Caco-2 (cell line): ENCODE data around the gene KLHL22. TPM values are rescaled to one million over a fixed set of nuclear protein-coding genes. Genes with fewer than 3 reads are reported as not detected.

Experiments used
- BruUV-seq: library from RNA; stranded (reverse); fragments of 400-500 nt; replicated peaks from 2 replicates; lab custom pipeline; 2021; lab: Mats Ljungman, UMichigan
- CTCF ChIA-PET: fragments of 300-600 bp; sonication (Branson Sonifier 250); formaldehyde crosslinking; loops from one replicate; lab custom pipeline; 2022; ENCODE audit warnings: antibody characterized with exemption; lab: Charles Lee
- POLR2A ChIA-PET: fragments of 300-600 bp; sonication (Branson Sonifier 250); formaldehyde crosslinking; loops from one replicate; lab custom pipeline; 2022; ENCODE audit warnings: antibody characterized with exemption; lab: Charles Lee
- DNase-seq, 2 experiments: peaks; one replicate each; pipeline versions ENCODE4 v3.0.0 to v3.0.0-alpha.2; 2020 to 2022
- H3K27me3 ChIP-seq: replicated peaks from 2 replicates; pipeline ENCODE4 v1.6.0; 2011; ENCODE audit warnings: low read length; ENCODE audit not compliant: control insufficient read depth, insufficient read depth
- H3K36me3 ChIP-seq: 2 replicates; pipeline ENCODE4 v1.5.1; 2011; ENCODE audit warnings: low read length; ENCODE audit not compliant: control insufficient read depth, insufficient read depth
- H3K4me1 ChIP-seq: fragments of 250-450 bp; sonication (Bioruptor Pico); 2 replicates; pipeline ENCODE4 v1.5.1; 2020; ENCODE audit warnings: mild to moderate bottlenecking
- H3K4me3 ChIP-seq: 2 replicates; pipeline ENCODE4 v1.5.1; 2011; ENCODE audit warnings: low read depth, mild to moderate bottlenecking, control low read depth, low read length
- H3K9me3 ChIP-seq: fragments of 250-450 bp; sonication (Bioruptor Pico); 2 replicates; pipeline ENCODE4 v1.5.1; 2020; ENCODE audit warnings: mild to moderate bottlenecking, moderate library complexity
- H3K27ac Mint-ChIP-seq: one replicate; pipeline ENCODE4 v1.8.0; 2022; ENCODE audit warnings: mixed read lengths; ENCODE audit not compliant: unreplicated experiment
- H3K27me3 Mint-ChIP-seq: one replicate; pipeline ENCODE4 v1.8.0; 2022; ENCODE audit warnings: mixed read lengths; ENCODE audit not compliant: insufficient read depth, unreplicated experiment
- H3K36me3 Mint-ChIP-seq: one replicate; pipeline ENCODE4 v1.8.0; 2022; ENCODE audit warnings: mild to moderate bottlenecking, mixed read lengths; ENCODE audit not compliant: insufficient read depth, unreplicated experiment
- H3K4me1 Mint-ChIP-seq: one replicate; pipeline ENCODE4 v1.8.0; 2022; ENCODE audit warnings: low read depth, mixed read lengths; ENCODE audit not compliant: unreplicated experiment
- H3K4me3 Mint-ChIP-seq: one replicate; pipeline ENCODE4 v1.8.0; 2022; ENCODE audit warnings: mild to moderate bottlenecking, moderate library complexity, mixed read lengths; ENCODE audit not compliant: unreplicated experiment
- H3K9me3 Mint-ChIP-seq: one replicate; pipeline ENCODE4 v1.8.0; 2022; ENCODE audit warnings: mixed read lengths; ENCODE audit not compliant: unreplicated experiment
- CTCF ChIP-seq, 2 experiments: fragments of 200-600 bp in 1 of 2; IDR thresholded peaks; 1 replicate in 1 of 2; 2 replicates in 1 of 2; pipeline versions ENCODE4 v1.5.1 to v1.8.0; 2011 to 2022; ENCODE audit warnings: antibody characterized with exemption in 1 of 2, control low read depth in 1 of 2, inconsistent platforms in 1 of 2, low read depth in 1 of 2, low read length in 1 of 2, mild to moderate bottlenecking in 1 of 2, moderate library complexity in 1 of 2; ENCODE audit not compliant: insufficient read depth in 1 of 2, severe bottlenecking in 1 of 2, unreplicated experiment in 1 of 2
- intact Hi-C: fragments of 100-400 bp; cut with micrococcal nuclease; formaldehyde crosslinking; loops from one replicate; pipeline ENCODE4 v1.10.0; 2022; ENCODE audit not compliant: unreplicated experiment
- total RNA-seq: library from RNA; stranded (reverse); gene quantifications from 2 replicates; pipeline ENCODE4 v1.2.3, GENCODE V29; 2022

The KLHL22 gene
- total RNA-seq, 1 experiment from 2014 or later, result 24.4 TPM

- peaks cover 26% of the 10 kb centered on the region for H3K4me1 Mint-ChIP-seq
- TF ChIP-seq CTCF (IDR thresholded peaks at IDR 0.05; ENCODE audit: insufficient read depth in 1 of 2, low read depth in 1 of 2, low read length in 1 of 2, severe bottlenecking in 1 of 2, unreplicated experiment in 1 of 2), result no peak
- peaks cover 61% of the 10 kb centered on the region for H3K36me3 Mint-ChIP-seq
- Histone ChIP-seq H3K27me3 (no peaks in the 10 kb centered on the region), H3K4me1 (peaks cover 28% of the 10 kb centered on the region), H3K36me3 (peaks cover 8% of the 10 kb centered on the region), H3K9me3 (no peaks in the 10 kb centered on the region), H3K4me3 (no peak overlapping the region)
- no peak for DNase-seq
- BruUV-seq, result no TSS peak
- H3K27me3 Mint-ChIP-seq, result no peaks in the 10 kb centered on the region
- no peaks in the 10 kb centered on the region for H3K9me3 Mint-ChIP-seq
- ChIA-PET CTCF (interaction anchor here (0.6 kb wide), 1 partner anchor 236 kb away, joined by 3 read pairs; no protein-coding TSS in a partner anchor), POLR2A (interaction anchor here (1.3 kb wide), 1 partner anchor 19 kb away, joined by 5 read pairs; the partner anchor contains the start of gene MED15)
- intact Hi-C loops, result no loop called here
- H3K4me3 Mint-ChIP-seq, result no peak overlapping the region
- H3K27ac Mint-ChIP-seq, result peak overlapping the region; percentile 34
Observed at GRCh38 chr22:20526628-20527355, 31.2 kb upstream of the KLHL22 start.

- H3K27me3 ChIP-seq, result no peaks in the 10 kb centered on the region
- CTCF ChIA-PET, result interaction anchor here (0.6 kb wide), 1 partner anchor 236 kb away, joined by 3 read pairs; no protein-coding TSS in a partner anchor
- H3K4me3 ChIP-seq, result no peak overlapping the region
- no peaks in the 10 kb centered on the region for H3K9me3 Mint-ChIP-seq
- POLR2A ChIA-PET, result interaction anchor here (1.3 kb wide), 1 partner anchor 18 kb away, joined by 5 read pairs; the partner anchor contains the start of gene MED15
- no peaks in the 10 kb centered on the region for H3K9me3 ChIP-seq
- TF ChIP-seq CTCF (IDR thresholded peaks at IDR 0.05; ENCODE audit: insufficient read depth in 1 of 2, low read depth in 1 of 2, low read length in 1 of 2, severe bottlenecking in 1 of 2, unreplicated experiment in 1 of 2), result no peak
- H3K36me3 ChIP-seq, result peaks cover 8% of the 10 kb centered on the region
- peaks cover 23% of the 10 kb centered on the region for H3K4me1 ChIP-seq
- H3K36me3 Mint-ChIP-seq, result peaks cover 61% of the 10 kb centered on the region
- no peak overlapping the region for H3K4me3 Mint-ChIP-seq
- H3K27ac Mint-ChIP-seq, result peak overlapping the region; percentile 34
- no peak for DNase-seq
- H3K4me1 Mint-ChIP-seq, result peaks cover 26% of the 10 kb centered on the region
- BruUV-seq, result no TSS peak
- intact Hi-C loops, result no loop called here
- H3K27me3 Mint-ChIP-seq, result no peaks in the 10 kb centered on the region
Observed at GRCh38 chr22:20526305-20526627, 30.7 kb upstream of the KLHL22 start.

- no peak for TF ChIP-seq CTCF (IDR thresholded peaks at IDR 0.05; ENCODE audit: insufficient read depth in 1 of 2, low read depth in 1 of 2, low read length in 1 of 2, severe bottlenecking in 1 of 2, unreplicated experiment in 1 of 2)
- H3K4me1 ChIP-seq, result peaks cover 13% of the 10 kb centered on the region
- no peaks in the 10 kb centered on the region for H3K27me3 Mint-ChIP-seq
Observed at GRCh38 chr22:20525048-20525447, 29.5 kb upstream of the KLHL22 start.

More at GRCh38 chr22:20525048-20525447, 29.5 kb upstream of the KLHL22 start:
- DNase-seq, result no peak
- no TSS peak for BruUV-seq
- Mint-ChIP-seq H3K9me3 (no peaks in the 10 kb centered on the region), H3K36me3 (peaks cover 67% of the 10 kb centered on the region), H3K27ac (no peak overlapping the region), H3K4me1 (peaks cover 22% of the 10 kb centered on the region), H3K4me3 (no peak overlapping the region)
- Histone ChIP-seq H3K36me3 (peaks cover 8% of the 10 kb centered on the region), H3K4me3 (no peak overlapping the region), H3K9me3 (no peaks in the 10 kb centered on the region), H3K27me3 (no peaks in the 10 kb centered on the region)
- ChIA-PET POLR2A (no interaction called here), CTCF (interaction anchor here (0.9 kb wide), 1 partner anchor 107 kb away, joined by 3 read pairs; no protein-coding TSS in a partner anchor)
- intact Hi-C loops, result no loop called here
